H1 (cell line): ENCODE data around the gene HID1. TPM values are rescaled to one million over a fixed set of nuclear protein-coding genes. Genes with fewer than 3 reads are reported as not detected.

Experiments used
- CTCF ChIA-PET: fragments of 300-600 bp; sonication (Branson Sonifier 250); formaldehyde crosslinking; loops from one replicate; lab custom pipeline; 2021; ENCODE audit not compliant: partially characterized antibody; lab: Charles Lee
- POLR2A ChIA-PET: fragments of 300-600 bp; sonication (Branson Sonifier 250); formaldehyde crosslinking; loops from one replicate; lab custom pipeline; 2021; ENCODE audit warnings: inconsistent platforms; ENCODE audit not compliant: partially characterized antibody; lab: Charles Lee
- DNase-seq, 2 experiments: peaks; one replicate each; pipeline versions ENCODE4 v3.0.0 to v3.0.0-alpha.2; 2010 to 2022; ENCODE audit warnings: low spot score in 2 of 2, low read depth in 1 of 2, mixed read lengths in 1 of 2
- FAIRE-seq: peaks from 2 replicates; lab custom pipeline; 2011; peaks lifted over from hg19 to GRCh38; lab: Jason Lieb, UNC
- H2AFZ ChIP-seq: 2 replicates; pipeline ENCODE4 v1.8.1; 2012; ENCODE audit warnings: low read length, inconsistent platforms
- H2AK5ac ChIP-seq: 2 replicates; pipeline ENCODE4 v1.6.1; 2013; ENCODE audit warnings: low read depth, low read length
- H2BK120ac ChIP-seq: replicated peaks from 2 replicates; pipeline ENCODE3; 2013; ENCODE audit warnings: low read depth, low read length, inconsistent platforms
- H2BK12ac ChIP-seq: 2 replicates; pipeline ENCODE4 v1.6.1; 2013; ENCODE audit warnings: low read depth, low read length
- H2BK15ac ChIP-seq: 2 replicates; pipeline ENCODE4 v1.6.1; 2013; ENCODE audit warnings: low read length
- H2BK20ac ChIP-seq: 2 replicates; pipeline ENCODE4 v1.6.1; 2013; ENCODE audit warnings: low read length
- H2BK5ac ChIP-seq: 2 replicates; pipeline ENCODE4 v1.6.1; 2013; ENCODE audit warnings: low read depth, low read length
- H3K14ac ChIP-seq: 2 replicates; pipeline ENCODE4 v1.6.1; 2013; ENCODE audit warnings: inconsistent platforms; ENCODE audit not compliant: insufficient read length
- H3K18ac ChIP-seq: 2 replicates; pipeline ENCODE4 v1.6.1; 2013; ENCODE audit warnings: low read length; ENCODE audit errors: extremely low read depth
- H3K23ac ChIP-seq: 2 replicates; pipeline ENCODE4 v1.6.1; 2013; ENCODE audit warnings: inconsistent platforms; ENCODE audit not compliant: insufficient read length
- H3K23me2 ChIP-seq: 2 replicates; pipeline ENCODE4 v1.6.1; 2013; ENCODE audit warnings: low read depth, low read length
- H3K27ac ChIP-seq: 2 replicates; pipeline ENCODE4 v1.6.1; 2011; ENCODE audit warnings: low read depth, low read length, inconsistent platforms
- H3K27me3 ChIP-seq, 4 experiments: replicated peaks in 1 of 4; 1 replicate in 1 of 4; 2 replicates in 3 of 4; pipeline versions ENCODE4 v1.6.1 to v1.8.1; 2011 to 2013; ENCODE audit warnings: low read length in 3 of 4, mild to moderate bottlenecking in 3 of 4, inconsistent platforms in 2 of 4, mixed read lengths in 2 of 4, moderate library complexity in 1 of 4; ENCODE audit not compliant: control insufficient read depth in 3 of 4, insufficient read depth in 3 of 4; ENCODE audit errors: extremely low read depth in 1 of 4
- H3K36me3 ChIP-seq, 4 experiments: 2 replicates each; pipeline versions ENCODE4 v1.6.1 to v1.8.1; 2011 to 2013; ENCODE audit warnings: mild to moderate bottlenecking in 4 of 4, low read length in 3 of 4, moderate library complexity in 2 of 4, control low read depth in 1 of 4, inconsistent platforms in 1 of 4; ENCODE audit not compliant: insufficient read depth in 4 of 4, control insufficient read depth in 2 of 4
- H3K4ac ChIP-seq: replicated peaks from 2 replicates; pipeline ENCODE3; 2013; ENCODE audit warnings: low read length, low read depth, mixed read lengths, inconsistent platforms; ENCODE audit not compliant: insufficient read length
- H3K4me1 ChIP-seq, 4 experiments: replicated peaks in 1 of 4; 1 replicate in 1 of 4; 2 replicates in 3 of 4; pipeline versions ENCODE4 v1.6.1 to v1.8.1; 2011 to 2013; ENCODE audit warnings: low read length in 3 of 4, inconsistent platforms in 2 of 4, mixed read lengths in 1 of 4; ENCODE audit not compliant: insufficient read depth in 4 of 4, control insufficient read depth in 3 of 4
- H3K4me2 ChIP-seq, 2 experiments: 2 replicates each; pipeline versions ENCODE4 v1.6.1 to v1.8.1; 2011 to 2013; ENCODE audit warnings: low read depth in 2 of 2, low read length in 2 of 2, control low read depth in 1 of 2, inconsistent platforms in 1 of 2, mild to moderate bottlenecking in 1 of 2; ENCODE audit not compliant: insufficient read depth in 1 of 2
- H3K4me3 ChIP-seq, 4 experiments: fragments of 200-600, 300-600 bp in 1 of 4; sonication (generic), shearing (Covaris generic), sonication (Bioruptor Twin) in 1 of 4; 2 replicates each; pipeline versions ENCODE4 v1.5.1 to v1.8.1; 2011 to 2016; ENCODE audit warnings: low read length in 4 of 4, low read depth in 3 of 4, control low read depth in 2 of 4, inconsistent platforms in 2 of 4, mild to moderate bottlenecking in 2 of 4, mixed read lengths in 1 of 4, moderate library complexity in 1 of 4; ENCODE audit not compliant: insufficient read depth in 2 of 4; ENCODE audit errors: extremely low read depth in 1 of 4
- H3K56ac ChIP-seq: replicated peaks from 2 replicates; pipeline ENCODE3; 2013; ENCODE audit warnings: low read depth, mild to moderate bottlenecking, mixed read lengths, low read length, inconsistent platforms; ENCODE audit not compliant: insufficient read length
- H3K79me1 ChIP-seq: 2 replicates; pipeline ENCODE4 v1.6.1; 2013; ENCODE audit warnings: low read depth, low read length, control low read depth
- H3K79me2 ChIP-seq, 2 experiments: 2 replicates each; pipeline versions ENCODE4 v1.6.1 to v1.8.1; 2012 to 2013; ENCODE audit warnings: low read length in 2 of 2, mild to moderate bottlenecking in 2 of 2, inconsistent platforms in 1 of 2; ENCODE audit not compliant: insufficient read depth in 2 of 2, control insufficient read depth in 1 of 2
- H3K9ac ChIP-seq, 4 experiments: replicated peaks in 1 of 4; 1 replicate in 1 of 4; 2 replicates in 3 of 4; pipeline versions ENCODE4 v1.6.1 to v1.8.1; 2011 to 2013; ENCODE audit warnings: low read depth in 3 of 4, low read length in 3 of 4, control low read depth in 2 of 4, mild to moderate bottlenecking in 2 of 4, moderate library complexity in 2 of 4, inconsistent platforms in 1 of 4; ENCODE audit errors: extremely low read depth in 1 of 4
- H3K9me3 ChIP-seq, 2 experiments: 2 replicates each; pipeline versions ENCODE4 v1.6.1 to v1.8.1; 2012 to 2013; ENCODE audit warnings: mild to moderate bottlenecking in 2 of 2, moderate library complexity in 2 of 2, control low read depth in 1 of 2, inconsistent platforms in 1 of 2, low read depth in 1 of 2, low read length in 1 of 2, mixed read lengths in 1 of 2; ENCODE audit not compliant: insufficient read depth in 2 of 2
- H4K20me1 ChIP-seq, 2 experiments: replicated peaks in 1 of 2; 2 replicates each; pipeline versions ENCODE3 to v1.8.1; 2011 to 2013; ENCODE audit warnings: inconsistent platforms in 2 of 2, low read length in 2 of 2, mild to moderate bottlenecking in 1 of 2; ENCODE audit not compliant: insufficient read depth in 2 of 2, control insufficient read depth in 1 of 2
- H4K5ac ChIP-seq: 2 replicates; pipeline ENCODE4 v1.6.1; 2013; ENCODE audit warnings: low read length, low read depth, mixed read lengths, inconsistent platforms; ENCODE audit not compliant: insufficient read length
- H4K8ac ChIP-seq: 2 replicates; pipeline ENCODE4 v1.8.0; 2013; ENCODE audit warnings: mild to moderate bottlenecking, moderate library complexity, low read length, inconsistent platforms; ENCODE audit not compliant: insufficient read depth; ENCODE audit errors: extremely low read depth
- H4K91ac ChIP-seq: replicated peaks from 2 replicates; pipeline ENCODE3; 2013; ENCODE audit warnings: low read length, mixed read lengths, inconsistent platforms; ENCODE audit not compliant: insufficient read length
- RBBP5 ChIP-seq: IDR thresholded peaks from 2 replicates; pipeline ENCODE4 v1.7.1; 2012; ENCODE audit warnings: low read depth, mild to moderate bottlenecking, inconsistent platforms, low read length, moderate library complexity, borderline replicate concordance
- SAP30 ChIP-seq: fragments of 300-600 bp; sonication (generic); IDR thresholded peaks from 2 replicates; pipeline ENCODE4 v1.7.1; 2012; ENCODE audit warnings: low read length, moderate library complexity, mild to moderate bottlenecking, inconsistent platforms; ENCODE audit not compliant: insufficient read depth, insufficient replicate concordance
- WGBS, 2 experiments: shearing (Covaris generic) in 1 of 2; methylation state at CpG; one replicate each; pipeline versions ENCODE4 v1.1.6 to v1.1.7; 2013 to 2015; ENCODE audit warnings: low lambda C conversion rate in 2 of 2, mixed read lengths in 2 of 2, inconsistent platforms in 1 of 2, low coverage in 1 of 2, missing lambda C conversion rate in 1 of 2; ENCODE audit not compliant: insufficient replicate concordance in 2 of 2, insufficient coverage in 1 of 2, insufficient read length in 1 of 2; ENCODE audit errors: extremely low coverage in 1 of 2, missing lambda C conversion rate in 1 of 2; 5-methylcytosine and 5-hydroxymethylcytosine counted together
- polyA plus RNA-seq, 7 experiments: library from polyadenylated mRNA; depleted of rRNA in 3 of 7; stranded (reverse) in 5 of 7; unstranded in 2 of 7; fragments of >200 nt in 5 of 7; fragments of 200-250 nt in 2 of 7; gene quantifications; 1 replicate in 5 of 7; 2 replicates in 1 of 7; 4 replicates in 1 of 7; pipeline versions ENCODE4 v1.2.1 to v1.2.3, GENCODE V29; 2011 to 2013; ENCODE audit warnings: missing spikeins in 2 of 7, mixed read lengths in 2 of 7
- total RNA-seq: library from RNA; stranded (reverse); fragmentation: NEBNext Ultra II Directional; extraction: Animal tissue kit (Norgen Biotek cat#: 25700); gene quantifications from 2 replicates; pipeline ENCODE4 v1.2.1, GENCODE V29; 2021

HID1 gene
- total and polyA plus RNA-seq, 2 of the 8 experiments (the other 6 are each of a cell fraction or from before 2014, with no cell fraction given): 15.1 to 25.9 TPM

- POLR2A ChIA-PET: interaction anchor here (0.6 to 1.2 kb wide), 2 partner anchors 34 to 291 kb away, joined by 3 read pairs; no protein-coding TSS in a partner anchor
- H4K8ac ChIP-seq: no peak overlapping the region
- H3K79me2 ChIP-seq: no peaks in the 10 kb centered on the region
- no peak overlapping the region for H3K23ac ChIP-seq
- CTCF ChIA-PET: interaction anchor here (2.6 to 49.9 kb wide), 5 partner anchors 3 to 164 kb away, joined by 13 to 1072 read pairs (median 345); partner anchors contain the start of genes MRPL58, OTOP2, OTOP3 and USH1G
- H3K79me1 ChIP-seq: no peaks in the 10 kb centered on the region; the same call in 1 of the 2 replicates
- no peak overlapping the region for H2BK120ac ChIP-seq
- no peak overlapping the region for H2AK5ac ChIP-seq
- no peak overlapping the region for H3K4me2 ChIP-seq
- no peak overlapping the region for H3K9ac ChIP-seq
- H2BK5ac ChIP-seq: no peak overlapping the region
- H3K9me3 ChIP-seq: no peaks in the 10 kb centered on the region
- H3K14ac ChIP-seq: no peak overlapping the region
- H2BK12ac ChIP-seq: no peak overlapping the region
- H4K91ac ChIP-seq: no peak overlapping the region
- no peak overlapping the region for H2BK20ac ChIP-seq
- H3K36me3 ChIP-seq: no peaks in the 10 kb centered on the region
- H3K4ac ChIP-seq: no peak overlapping the region
- no peak overlapping the region for H4K5ac ChIP-seq
- no peaks in the 10 kb centered on the region for H3K23me2 ChIP-seq
- peaks cover 0 to 5% (median 2%) of the 10 kb centered on the region in 4 experiments; a peak in 4 of 7 replicates for H3K4me1 ChIP-seq
- DNase-seq: no peak
- H3K27ac ChIP-seq: no peak overlapping the region
- H3K4me3 ChIP-seq: no peak overlapping the region
- H3K27me3 ChIP-seq: peaks cover 0 to 5% (median 4%) of the 10 kb centered on the region in 4 experiments; a peak in 3 of 7 replicates
- 72% methylated on average over 13 of the region's 13 CpGs; no CpG with 5 or more reads in 1 of the 2 experiments for WGBS, 2 experiments
- H2AFZ ChIP-seq: no peak overlapping the region
- H3K56ac ChIP-seq: no peak overlapping the region
- H3K18ac ChIP-seq: no peak overlapping the region
- H4K20me1 ChIP-seq: peaks cover 0 to 2% of the 10 kb centered on the region in 2 experiments
- no peak for FAIRE-seq
- H2BK15ac ChIP-seq: no peak overlapping the region
- TF ChIP-seq SAP30 (no peak), RBBP5 (no peak)
Observed at GRCh38 chr17:74954665-74955421, 17.7 kb downstream of the HID1 start.
